ENCODE data around the gene UBE2R2.

DNA sequence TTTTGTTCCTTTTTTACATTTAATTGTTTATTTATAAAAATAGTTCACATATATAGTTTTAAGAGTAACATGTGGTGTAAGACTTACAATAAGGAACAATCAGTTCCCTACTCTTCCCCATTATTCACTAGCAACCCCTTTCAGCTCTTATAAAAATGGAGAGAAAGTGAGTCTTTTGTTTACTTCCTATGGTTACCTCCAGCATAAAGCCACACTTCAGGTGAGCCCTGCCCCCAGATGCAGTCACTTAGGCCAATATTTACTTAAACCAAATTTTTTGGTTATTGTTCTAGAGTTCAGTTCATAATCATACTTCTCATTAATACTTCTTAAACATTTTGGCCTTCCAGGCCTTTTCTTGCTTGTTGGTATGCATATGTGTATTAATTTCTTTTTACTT, 33.7 kb downstream of the UBE2R2 start:
- TF ChIP-seq, protein P1, sequence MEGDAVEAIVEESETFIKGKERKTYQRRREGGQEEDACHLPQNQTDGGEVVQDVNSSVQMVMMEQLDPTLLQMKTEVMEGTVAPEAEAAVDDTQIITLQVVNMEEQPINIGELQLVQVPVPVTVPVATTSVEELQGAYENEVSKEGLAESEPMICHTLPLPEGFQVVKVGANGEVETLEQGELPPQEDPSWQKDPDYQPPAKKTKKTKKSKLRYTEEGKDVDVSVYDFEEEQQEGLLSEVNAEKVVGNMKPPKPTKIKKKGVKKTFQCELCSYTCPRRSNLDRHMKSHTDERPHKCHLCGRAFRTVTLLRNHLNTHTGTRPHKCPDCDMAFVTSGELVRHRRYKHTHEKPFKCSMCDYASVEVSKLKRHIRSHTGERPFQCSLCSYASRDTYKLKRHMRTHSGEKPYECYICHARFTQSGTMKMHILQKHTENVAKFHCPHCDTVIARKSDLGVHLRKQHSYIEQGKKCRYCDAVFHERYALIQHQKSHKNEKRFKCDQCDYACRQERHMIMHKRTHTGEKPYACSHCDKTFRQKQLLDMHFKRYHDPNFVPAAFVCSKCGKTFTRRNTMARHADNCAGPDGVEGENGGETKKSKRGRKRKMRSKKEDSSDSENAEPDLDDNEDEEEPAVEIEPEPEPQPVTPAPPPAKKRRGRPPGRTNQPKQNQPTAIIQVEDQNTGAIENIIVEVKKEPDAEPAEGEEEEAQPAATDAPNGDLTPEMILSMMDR (IDR thresholded peaks at IDR 0.05 in 2 of 3, conservative IDR thresholded peaks at IDR 0.05 in 1 of 3; ENCODE audit: control insufficient read depth in 2 of 3, extremely low read depth in 1 of 3, insufficient read depth in 1 of 3, low read depth in 3 of 3, low read length in 3 of 3), result no peak
- TF ChIP-seq, protein P2, sequence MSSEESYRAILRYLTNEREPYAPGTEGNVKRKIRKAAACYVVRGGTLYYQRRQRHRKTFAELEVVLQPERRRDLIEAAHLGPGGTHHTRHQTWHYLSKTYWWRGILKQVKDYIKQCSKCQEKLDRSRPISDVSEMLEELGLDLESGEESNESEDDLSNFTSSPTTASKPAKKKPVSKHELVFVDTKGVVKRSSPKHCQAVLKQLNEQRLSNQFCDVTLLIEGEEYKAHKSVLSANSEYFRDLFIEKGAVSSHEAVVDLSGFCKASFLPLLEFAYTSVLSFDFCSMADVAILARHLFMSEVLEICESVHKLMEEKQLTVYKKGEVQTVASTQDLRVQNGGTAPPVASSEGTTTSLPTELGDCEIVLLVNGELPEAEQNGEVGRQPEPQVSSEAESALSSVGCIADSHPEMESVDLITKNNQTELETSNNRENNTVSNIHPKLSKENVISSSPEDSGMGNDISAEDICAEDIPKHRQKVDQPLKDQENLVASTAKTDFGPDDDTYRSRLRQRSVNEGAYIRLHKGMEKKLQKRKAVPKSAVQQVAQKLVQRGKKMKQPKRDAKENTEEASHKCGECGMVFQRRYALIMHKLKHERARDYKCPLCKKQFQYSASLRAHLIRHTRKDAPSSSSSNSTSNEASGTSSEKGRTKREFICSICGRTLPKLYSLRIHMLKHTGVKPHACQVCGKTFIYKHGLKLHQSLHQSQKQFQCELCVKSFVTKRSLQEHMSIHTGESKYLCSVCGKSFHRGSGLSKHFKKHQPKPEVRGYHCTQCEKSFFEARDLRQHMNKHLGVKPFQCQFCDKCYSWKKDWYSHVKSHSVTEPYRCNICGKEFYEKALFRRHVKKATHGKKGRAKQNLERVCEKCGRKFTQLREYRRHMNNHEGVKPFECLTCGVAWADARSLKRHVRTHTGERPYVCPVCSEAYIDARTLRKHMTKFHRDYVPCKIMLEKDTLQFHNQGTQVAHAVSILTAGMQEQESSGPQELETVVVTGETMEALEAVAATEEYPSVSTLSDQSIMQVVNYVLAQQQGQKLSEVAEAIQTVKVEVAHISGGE (CRISPR knock-in tag; IDR thresholded peaks at IDR 0.05), result no peak
- TF ChIP-seq, protein P3, sequence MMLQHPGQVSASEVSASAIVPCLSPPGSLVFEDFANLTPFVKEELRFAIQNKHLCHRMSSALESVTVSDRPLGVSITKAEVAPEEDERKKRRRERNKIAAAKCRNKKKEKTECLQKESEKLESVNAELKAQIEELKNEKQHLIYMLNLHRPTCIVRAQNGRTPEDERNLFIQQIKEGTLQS (IDR thresholded peaks at IDR 0.05; ENCODE audit: borderline replicate concordance, extremely low read depth, low read depth, low read length), result no peak
- TF ChIP-seq NRF1 (conservative IDR thresholded peaks at IDR 0.05; ENCODE audit: low read depth, low read length), result no peak
- TF ChIP-seq, protein P4, sequence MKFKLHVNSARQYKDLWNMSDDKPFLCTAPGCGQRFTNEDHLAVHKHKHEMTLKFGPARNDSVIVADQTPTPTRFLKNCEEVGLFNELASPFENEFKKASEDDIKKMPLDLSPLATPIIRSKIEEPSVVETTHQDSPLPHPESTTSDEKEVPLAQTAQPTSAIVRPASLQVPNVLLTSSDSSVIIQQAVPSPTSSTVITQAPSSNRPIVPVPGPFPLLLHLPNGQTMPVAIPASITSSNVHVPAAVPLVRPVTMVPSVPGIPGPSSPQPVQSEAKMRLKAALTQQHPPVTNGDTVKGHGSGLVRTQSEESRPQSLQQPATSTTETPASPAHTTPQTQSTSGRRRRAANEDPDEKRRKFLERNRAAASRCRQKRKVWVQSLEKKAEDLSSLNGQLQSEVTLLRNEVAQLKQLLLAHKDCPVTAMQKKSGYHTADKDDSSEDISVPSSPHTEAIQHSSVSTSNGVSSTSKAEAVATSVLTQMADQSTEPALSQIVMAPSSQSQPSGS (IDR thresholded peaks at IDR 0.05; ENCODE audit: low read length), result no peak
- TF ChIP-seq EZH2 (IDR thresholded peaks at IDR 0.05; ENCODE audit: borderline replicate concordance, control insufficient read depth, low read depth, low read length), result no peak
- no peak for TF ChIP-seq GABPA (IDR thresholded peaks at IDR 0.05; ENCODE audit: low read depth)
- no peak for TF ChIP-seq POLR2AphosphoS2 (IDR thresholded peaks at IDR 0.05; ENCODE audit: low read depth, low read length)
- no peak for TF ChIP-seq CHD2 (IDR thresholded peaks at IDR 0.05; ENCODE audit: borderline replicate concordance, low read depth, low read length)
- TF ChIP-seq JUND (IDR thresholded peaks at IDR 0.05; ENCODE audit: low read depth, low read length), result no peak

Data from GM12878 (cell line).